ENCODE data around the gene HYAL2.

HYAL2 gene

GRCh38 chr3:50316657-50317242 lies 5.8 kb downstream of the HYAL2 start (continued):
- peak; percentile 85 for TF ChIP-seq PATZ1 (tag by site-specific recombination; IDR thresholded peaks at IDR 0.05)
- peak; percentile 68 for TF ChIP-seq GLIS1 (tag by site-specific recombination; IDR thresholded peaks at IDR 0.05)
- TF ChIP-seq ZNF366 (tag by site-specific recombination; conservative IDR thresholded peaks at IDR 0.05) = no peak; the same call in 1 of the 2 replicates
- peak; percentile 54; the same call in 1 of the 2 replicates for TF ChIP-seq HIC1 (tag by site-specific recombination; IDR thresholded peaks at IDR 0.05)
- TF ChIP-seq OVOL3 (tag by site-specific recombination; IDR thresholded peaks at IDR 0.05) = no peak
- TF ChIP-seq ZNF449 (tag by site-specific recombination; IDR thresholded peaks at IDR 0.05) = no peak
- no peak for TF ChIP-seq MYNN (tag by site-specific recombination; IDR thresholded peaks at IDR 0.05; ENCODE audit: borderline replicate concordance)
- peak; percentile 93 for TF ChIP-seq KLF1 (tag by site-specific recombination; IDR thresholded peaks at IDR 0.05)
- no peak for TF ChIP-seq ZNF18 (tag by site-specific recombination; IDR thresholded peaks at IDR 0.05)
- TF ChIP-seq ZNF362 (tag by site-specific recombination; IDR thresholded peaks at IDR 0.05) = no peak
- 0 out of 2 replicates have a peak, but pooled peaks have one; percentile 13 for TF ChIP-seq INSM2 (tag by site-specific recombination; IDR thresholded peaks at IDR 0.05)
- TF ChIP-seq ATF2 (tag by site-specific recombination; IDR thresholded peaks at IDR 0.05; ENCODE audit: low read depth) = no peak
- TF ChIP-seq SP7 (tag by site-specific recombination; IDR thresholded peaks at IDR 0.05) = peak; percentile 75
- TF ChIP-seq PRDM10 (tag by site-specific recombination; IDR thresholded peaks at IDR 0.05) = peak; percentile 32; the same call in 1 of the 2 replicates
- TF ChIP-seq ZNF10 (tag by site-specific recombination; IDR thresholded peaks at IDR 0.05) = peak; percentile 62; the same call in 1 of the 2 replicates
- peak; percentile 72 for TF ChIP-seq ZNF600 (tag by site-specific recombination; IDR thresholded peaks at IDR 0.05)
- no peak for TF ChIP-seq AEBP2 (tag by site-specific recombination; IDR thresholded peaks at IDR 0.05; ENCODE audit: borderline replicate concordance)
- no peak for TF ChIP-seq ZNF16 (tag by site-specific recombination; IDR thresholded peaks at IDR 0.05; ENCODE audit: low read depth)
- TF ChIP-seq OSR2 (tag by site-specific recombination; IDR thresholded peaks at IDR 0.05) = no peak
